Small intestine (tissue), 16 donors: Measurements from ENCODE around the gene PHLPP1. TPM values are rescaled to one million over a fixed set of nuclear protein-coding genes. Genes with fewer than 3 reads are reported as not detected.
A peak's percentile ranks its signal among the peaks of the same experiment; 100 is the strongest.

Experiments
- DNase-seq, 2 donors: peaks; one replicate each; pipeline versions ENCODE4 v3.0.0 to v3.0.0-alpha.2; 2013
- FAIRE-seq: peaks from 2 replicates; lab custom pipeline; 2012; peaks lifted over from hg19 to GRCh38; lab: Jason Lieb, UNC
- H3K27ac ChIP-seq, 3 donors: one replicate each; pipeline ENCODE4 v1.5.1; 2013; ENCODE audit warnings: low read length in 2 of 3, mild to moderate bottlenecking in 2 of 3, control low read depth in 1 of 3, inconsistent platforms in 1 of 3, low read depth in 1 of 3, moderate library complexity in 1 of 3
- H3K27me3 ChIP-seq, 3 donors: one replicate each; pipeline ENCODE4 v1.6.1; 2013; ENCODE audit warnings: low read length in 3 of 3, inconsistent platforms in 1 of 3; ENCODE audit not compliant: control insufficient read depth in 3 of 3, insufficient read depth in 3 of 3
- H3K36me3 ChIP-seq, 3 donors: one replicate each; pipeline ENCODE4 v1.6.1; 2013; ENCODE audit warnings: low read length in 3 of 3, inconsistent platforms in 1 of 3, low read depth in 1 of 3, mild to moderate bottlenecking in 1 of 3, moderate library complexity in 1 of 3; ENCODE audit not compliant: control insufficient read depth in 3 of 3, insufficient read depth in 2 of 3
- H3K4me1 ChIP-seq, 3 donors: one replicate each; pipeline ENCODE4 v1.6.1; 2013; ENCODE audit warnings: low read length in 2 of 3, inconsistent platforms in 1 of 3, low read depth in 1 of 3, mild to moderate bottlenecking in 1 of 3, moderate library complexity in 1 of 3; ENCODE audit not compliant: control insufficient read depth in 3 of 3, insufficient read depth in 2 of 3
- H3K4me3 ChIP-seq, 3 donors: one replicate each; pipeline ENCODE4 v1.5.1; 2013; ENCODE audit warnings: low read length in 3 of 3, control low read depth in 1 of 3, inconsistent platforms in 1 of 3, low read depth in 1 of 3, mild to moderate bottlenecking in 1 of 3, moderate library complexity in 1 of 3
- H3K9me3 ChIP-seq, 2 donors: one replicate each; pipeline ENCODE4 v1.6.1; 2013; ENCODE audit warnings: low read depth in 1 of 2, low read length in 1 of 2; ENCODE audit not compliant: control insufficient read depth in 2 of 2, insufficient read depth in 1 of 2
- WGBS, 3 donors: extraction: QIAGEN DNeasy Blood & Tissue Kit; methylation state at CpG; one replicate each; pipeline ENCODE4 v1.1.7; 2013; 5-methylcytosine and 5-hydroxymethylcytosine counted together
- long read RNA-seq, 10 donors: transcript quantifications; one replicate each; lab custom pipeline, GENCODE V29; 2026
- polyA plus RNA-seq, 4 donors: library from polyadenylated mRNA; stranded (reverse) in 3 of 4; unstranded in 1 of 4; fragments of 200-250 nt in 3 of 4; fragments of 120-200 nt in 1 of 4; gene quantifications; one replicate each; pipeline versions ENCODE4 v1.2.1 to v1.2.3, GENCODE V29; 2013
- donor health status: healthy with polysubstance abuse.
- donor health status: control.
- donor health status: control.
- donor health status: Bipolar disorder and iron deficiency.
- donor health status: healthy.

PHLPP1 gene
- 10 to 100 TPM in 1 of 4 donors, 1 to 10 TPM in 3; 3.2 to 13.1 (median 5.4) TPM for polyA plus RNA-seq
- long read RNA-seq, donor 1 = 0 reads
- long read RNA-seq, donor 2, full-length matches to known transcripts = 2 of 2 reads
- long read RNA-seq, donor 2, partial matches to known transcripts = 0 of 2 reads
- long read RNA-seq, donor 2, other reads (novel, unspliced or antisense) = 0 of 2 reads
- long read RNA-seq, donor 3 = 0 reads
- long read RNA-seq, donor 4 = 0 reads
- long read RNA-seq, donor 5 = 0 reads
- long read RNA-seq, donor 6 = 0 reads
- long read RNA-seq, donor 7 = 0 reads
- long read RNA-seq, donor 8 = 0 reads
- long read RNA-seq, donor 9 = 0 reads
- long read RNA-seq, donor 10 = 0 reads

DNA sequence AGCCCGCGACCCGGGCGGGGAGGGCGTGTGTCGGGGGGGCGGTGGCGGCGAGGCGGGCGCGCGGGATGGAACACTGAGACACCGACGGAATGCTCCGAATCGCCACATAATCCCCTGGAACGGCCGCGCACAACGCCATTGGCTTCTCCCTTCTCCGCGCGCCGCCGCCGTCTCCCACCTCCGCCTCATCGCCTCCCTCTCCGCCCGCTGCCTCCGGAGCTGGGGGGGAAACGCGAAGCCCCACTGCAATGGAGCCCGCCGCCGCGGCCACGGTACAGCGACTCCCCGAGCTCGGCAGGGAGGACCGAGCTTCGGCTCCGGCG is at the start of gene PHLPP1:
TSS of gene PHLPP1 (plus strand) at position 106 of the 323 bp plus-strand sequence. CDS start at position 249, 143 bp downstream.
- Histone ChIP-seq H3K4me1 (peaks cover 0 to 9% (median 0%) of the 10 kb centered on the region in 3 donors), H3K27ac (peak within 1 kb of the TSS; percentile 85 to 99 (median 90)), H3K4me3 (peak within 1 kb of the TSS; percentile 58 to 89 (median 83)), H3K9me3 (no peaks in the 10 kb centered on the region), H3K36me3 (no peaks in the 10 kb centered on the region), H3K27me3 (no peaks in the 10 kb centered on the region)
- FAIRE-seq = no peak
- WGBS, 3 donors = 0 to 1% (median 0%) methylated on average over 18 to 46 of the region's 46 CpGs
- DNase-seq = no peak

DNA sequence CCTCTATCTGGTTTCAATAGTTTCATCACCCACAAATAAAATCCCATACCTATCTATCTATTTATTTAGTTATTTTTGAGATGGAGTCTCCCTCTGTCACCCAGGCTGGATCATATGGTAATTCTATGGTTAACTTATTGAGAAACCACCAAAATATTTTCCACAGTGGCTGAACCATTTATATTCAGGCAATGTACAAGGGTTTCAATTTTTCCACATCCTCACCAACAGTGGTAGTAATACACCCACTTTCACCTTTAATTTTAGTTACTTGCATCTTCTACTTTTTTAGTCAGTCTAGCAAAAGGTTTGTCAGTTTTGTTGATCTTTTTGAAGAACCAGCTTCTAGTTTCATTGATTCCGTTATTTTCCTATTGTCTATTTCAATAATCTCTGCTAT is 46.1 kb upstream of the PHLPP1 start:
- WGBS, 3 donors = 83 to 96% (median 88%) methylated on average over 1 of the region's 1 CpG
- H3K27ac ChIP-seq = no peak overlapping the region
- peaks cover 0 to 3% of the 10 kb centered on the region in 2 donors for H3K9me3 ChIP-seq
- no peak for FAIRE-seq
- no peaks in the 10 kb centered on the region for H3K27me3 ChIP-seq
- no peak for DNase-seq
- no peak overlapping the region for H3K4me3 ChIP-seq
- no peaks in the 10 kb centered on the region for H3K36me3 ChIP-seq
- no peaks in the 10 kb centered on the region for H3K4me1 ChIP-seq

DNA sequence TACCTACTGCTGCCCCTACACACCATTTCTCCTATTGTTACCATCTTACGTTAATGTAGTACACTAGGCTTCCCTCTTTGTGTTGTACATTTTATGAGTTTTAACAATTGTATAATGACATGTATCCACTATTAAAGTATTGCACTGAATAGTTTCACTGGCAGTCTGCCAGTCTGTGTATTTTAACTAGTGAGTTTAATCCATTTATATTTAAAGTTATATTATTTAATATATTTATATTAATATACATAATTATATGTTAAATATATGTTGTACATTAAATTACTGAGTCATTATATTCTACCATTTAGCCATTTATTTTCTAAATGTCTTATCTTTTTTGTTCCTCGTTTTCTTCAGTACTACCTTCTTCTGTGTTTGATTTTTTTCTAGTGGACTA is 44.8 kb upstream of the PHLPP1 start:
- peaks cover 0 to 3% of the 10 kb centered on the region in 2 donors for H3K9me3 ChIP-seq
- DNase-seq = no peak
- WGBS, 3 donors = 91 to 96% (median 93%) methylated on average over 2 of the region's 2 CpGs
- no peak overlapping the region for H3K4me3 ChIP-seq
- peak; percentile 33 for FAIRE-seq
- no peaks in the 10 kb centered on the region for H3K36me3 ChIP-seq
- no peak overlapping the region for H3K27ac ChIP-seq
- no peaks in the 10 kb centered on the region for H3K4me1 ChIP-seq
- no peaks in the 10 kb centered on the region for H3K27me3 ChIP-seq

DNA sequence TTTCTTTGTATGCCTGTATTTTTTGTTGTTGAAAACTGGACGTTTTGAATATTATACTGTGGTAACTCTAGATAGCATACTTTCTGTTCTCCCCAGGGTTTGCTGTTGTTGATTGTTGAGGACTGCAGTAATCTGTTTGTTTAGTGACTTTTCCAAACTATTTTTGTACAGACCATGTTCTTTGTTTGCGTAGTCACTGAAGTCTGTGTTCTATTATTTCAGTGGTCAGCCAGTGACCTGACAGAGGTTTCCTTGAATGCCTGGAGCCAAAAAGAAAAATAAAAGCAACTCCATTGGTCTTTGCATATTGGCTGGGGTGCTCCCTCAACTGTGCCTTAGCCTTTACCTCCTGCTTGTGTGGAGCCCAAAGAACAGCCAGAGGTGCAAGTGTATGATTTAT is 42.7 kb upstream of the PHLPP1 start:
- H3K27me3 ChIP-seq = no peaks in the 10 kb centered on the region
- 60 to 75% (median 75%) methylated on average over 2 of the region's 2 CpGs for WGBS, 3 donors
- H3K4me1 ChIP-seq = no peaks in the 10 kb centered on the region
- H3K36me3 ChIP-seq = no peaks in the 10 kb centered on the region
- no peak overlapping the region for H3K27ac ChIP-seq
- peaks cover 0 to 3% of the 10 kb centered on the region in 2 donors for H3K9me3 ChIP-seq
- no peak for FAIRE-seq
- no peak for DNase-seq
- no peak overlapping the region for H3K4me3 ChIP-seq

GRCh38 chr18:62678847-62679485 is 36.4 kb upstream of the PHLPP1 start:
- Histone ChIP-seq H3K27me3 (no peaks in the 10 kb centered on the region), H3K9me3 (no peaks in the 10 kb centered on the region), H3K4me3 (no peak overlapping the region), H3K27ac (no peak overlapping the region), H3K36me3 (no peaks in the 10 kb centered on the region), H3K4me1 (no peaks in the 10 kb centered on the region)
- no peak for FAIRE-seq
- WGBS, 3 donors = 83 to 87% (median 87%) methylated on average over 9 of the region's 9 CpGs
- no peak for DNase-seq

- no peaks in the 10 kb centered on the region for H3K9me3 ChIP-seq
- no peak overlapping the region for H3K4me3 ChIP-seq
- H3K27ac ChIP-seq = no peak overlapping the region
- DNase-seq = no peak
- FAIRE-seq = no peak
- H3K36me3 ChIP-seq = no peaks in the 10 kb centered on the region
- H3K4me1 ChIP-seq = no peaks in the 10 kb centered on the region
- WGBS, 3 donors = 71 to 88% (median 82%) methylated on average over 4 of the region's 4 CpGs
- no peaks in the 10 kb centered on the region for H3K27me3 ChIP-seq
These were observed 33.0 kb upstream of the PHLPP1 start for GRCh38 chr18:62682371-62682770.

DNA sequence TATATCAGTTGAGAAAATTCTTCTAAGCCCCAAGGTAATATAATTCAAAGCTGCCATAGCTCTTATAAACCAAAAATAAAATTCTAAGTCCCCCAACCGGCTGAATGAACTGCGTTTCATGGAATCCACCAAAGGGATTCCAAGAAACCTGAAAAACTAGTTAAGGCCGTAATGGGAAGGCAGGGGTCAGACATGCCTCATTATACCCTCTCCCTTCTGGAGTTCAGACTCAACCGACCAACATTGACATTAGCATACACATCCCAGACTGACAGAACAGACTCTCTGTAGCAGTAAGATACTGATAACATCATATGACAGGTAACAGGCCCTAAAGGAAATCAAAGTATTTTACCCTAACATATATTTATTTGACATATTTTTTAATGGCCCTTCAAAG is 31.4 kb upstream of the PHLPP1 start:
- FAIRE-seq (no peak), DNase-seq (no peak)
- 78 to 83% (median 80%) methylated on average over 4 of the region's 4 CpGs for WGBS, 3 donors
- no peaks in the 10 kb centered on the region for H3K27me3 ChIP-seq
- no peak overlapping the region for H3K4me3 ChIP-seq
- H3K4me1 ChIP-seq = no peaks in the 10 kb centered on the region
- no peak overlapping the region for H3K27ac ChIP-seq
- H3K9me3 ChIP-seq = peaks cover 0 to 12% of the 10 kb centered on the region in 2 donors
- H3K36me3 ChIP-seq = no peaks in the 10 kb centered on the region

GRCh38 chr18:62688743-62689317 is 26.5 kb upstream of the PHLPP1 start:
- WGBS, 3 donors = 87 to 94% (median 92%) methylated on average over 7 of the region's 7 CpGs
- Histone ChIP-seq H3K4me3 (no peak overlapping the region), H3K9me3 (peaks cover 0 to 15% of the 10 kb centered on the region in 2 donors), H3K27ac (no peak overlapping the region), H3K4me1 (no peaks in the 10 kb centered on the region), H3K27me3 (peaks cover 0 to 2% (median 0%) of the 10 kb centered on the region in 3 donors), H3K36me3 (no peaks in the 10 kb centered on the region)
- DNase-seq (no peak), FAIRE-seq (no peak)
